A673 (cell line): Measurements from ENCODE around the gene B4GALT6.

Source experiments
- CTCF ChIP-seq: fragments of 300-800, 200-600 bp; sonication (generic); conservative IDR thresholded peaks from 2 replicates; pipeline ENCODE4 v1.5.1; 2017; ENCODE audit warnings: low read depth, mild to moderate bottlenecking, antibody characterized with exemption, low read length, moderate library complexity, mixed read lengths
- EZH2 ChIP-seq: fragments of 200-600 bp; sonication (generic); IDR thresholded peaks from 2 replicates; pipeline ENCODE4 v1.6.1; 2017; ENCODE audit warnings: borderline replicate concordance, low read depth, mild to moderate bottlenecking, mixed read lengths, antibody characterized with exemption, low read length; ENCODE audit not compliant: poor library complexity, severe bottlenecking

- no peak for TF ChIP-seq EZH2
- TF ChIP-seq CTCF = no peak
Observed at GRCh38 chr18:31619291-31619690, 65.1 kb downstream of the B4GALT6 start.
